ENCODE results near the gene DPCD.
A peak's percentile ranks its signal among the peaks of the same experiment; 100 is the strongest.
"Not testable (repeated sequence)": the region's sequence is repeated elsewhere in the genome, so short reads cannot be mapped to it uniquely, and the experiment has no call there.

The DPCD gene

DNA sequence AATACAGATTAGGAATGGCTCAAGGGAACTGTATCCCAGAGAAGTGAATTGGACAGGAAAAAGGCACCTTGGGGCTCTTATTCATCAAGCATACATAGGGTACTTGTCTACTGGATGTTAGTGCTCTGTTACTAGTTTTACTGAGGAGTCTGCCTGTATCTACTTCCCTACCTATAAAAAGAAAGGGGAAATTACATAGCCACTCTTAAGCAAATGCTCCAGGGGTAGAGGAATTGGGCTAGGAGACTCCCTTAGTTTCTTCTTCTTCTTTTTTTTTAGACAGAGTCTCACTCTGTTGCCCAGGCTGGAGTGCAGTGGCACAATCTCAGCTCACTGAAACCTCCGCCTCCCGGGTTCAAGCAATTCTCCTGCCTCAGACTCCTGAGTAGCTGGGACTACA is 5.2 kb downstream of the DPCD start:
- not testable (repeated sequence) for H3K4me1 Mint-ChIP-seq (ENCODE audit: low read depth); DNase-seq (ENCODE audit: low spot score); H3K36me3 Mint-ChIP-seq (ENCODE audit: low read depth); H3K27ac Mint-ChIP-seq; H3K4me3 Mint-ChIP-seq; H3K9me3 Mint-ChIP-seq; H3K27me3 Mint-ChIP-seq (ENCODE audit: low read depth)

DNA sequence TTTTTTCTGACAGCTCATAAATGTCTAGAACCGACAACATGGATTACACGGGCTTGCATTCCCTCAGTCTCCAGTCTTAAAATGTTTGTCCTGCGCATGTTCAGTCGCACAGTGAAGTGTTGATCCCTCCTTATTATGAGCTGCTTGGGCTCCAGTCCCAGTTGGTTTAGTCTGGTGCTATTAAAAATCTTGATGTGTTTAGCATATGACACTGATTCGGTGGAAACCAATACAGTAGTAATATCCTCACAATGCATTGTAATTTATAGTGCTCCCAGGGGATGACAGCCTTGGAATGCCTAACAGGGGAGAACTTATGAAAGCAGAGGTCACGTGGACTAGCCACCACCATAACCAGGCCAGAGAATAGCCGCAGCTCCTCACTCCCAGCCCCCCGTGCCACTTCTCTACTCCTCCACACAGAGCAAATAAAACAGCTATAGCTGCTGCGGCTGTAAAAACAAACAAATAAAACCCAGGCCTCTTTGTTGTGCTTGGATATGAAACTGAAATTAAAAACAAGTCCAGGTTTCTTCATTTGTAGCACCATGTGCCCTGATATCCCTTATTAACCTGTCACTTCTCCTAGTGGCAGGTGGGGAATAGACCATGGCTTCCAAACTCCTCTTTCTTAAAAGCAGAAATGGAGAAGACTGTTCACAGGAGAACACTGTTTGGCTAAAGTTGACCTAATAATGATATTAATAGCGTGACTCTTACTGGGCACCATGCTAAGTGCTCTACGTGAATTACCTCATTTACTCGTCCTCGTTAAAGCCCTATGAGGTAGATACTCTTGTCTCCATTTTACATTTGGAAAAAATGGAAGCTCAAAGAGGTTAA is 7.7 kb downstream of the DPCD start:
- no peak for DNase-seq (ENCODE audit: low spot score)
- H3K36me3 Mint-ChIP-seq (ENCODE audit: low read depth), result no peaks in the 10 kb centered on the region
- H3K4me1 Mint-ChIP-seq (ENCODE audit: low read depth), result no peaks in the 10 kb centered on the region
- no peak overlapping the region for H3K4me3 Mint-ChIP-seq
- H3K27me3 Mint-ChIP-seq (ENCODE audit: low read depth), result no peaks in the 10 kb centered on the region
- no peaks in the 10 kb centered on the region for H3K9me3 Mint-ChIP-seq
- no peak overlapping the region for H3K27ac Mint-ChIP-seq

DNA sequence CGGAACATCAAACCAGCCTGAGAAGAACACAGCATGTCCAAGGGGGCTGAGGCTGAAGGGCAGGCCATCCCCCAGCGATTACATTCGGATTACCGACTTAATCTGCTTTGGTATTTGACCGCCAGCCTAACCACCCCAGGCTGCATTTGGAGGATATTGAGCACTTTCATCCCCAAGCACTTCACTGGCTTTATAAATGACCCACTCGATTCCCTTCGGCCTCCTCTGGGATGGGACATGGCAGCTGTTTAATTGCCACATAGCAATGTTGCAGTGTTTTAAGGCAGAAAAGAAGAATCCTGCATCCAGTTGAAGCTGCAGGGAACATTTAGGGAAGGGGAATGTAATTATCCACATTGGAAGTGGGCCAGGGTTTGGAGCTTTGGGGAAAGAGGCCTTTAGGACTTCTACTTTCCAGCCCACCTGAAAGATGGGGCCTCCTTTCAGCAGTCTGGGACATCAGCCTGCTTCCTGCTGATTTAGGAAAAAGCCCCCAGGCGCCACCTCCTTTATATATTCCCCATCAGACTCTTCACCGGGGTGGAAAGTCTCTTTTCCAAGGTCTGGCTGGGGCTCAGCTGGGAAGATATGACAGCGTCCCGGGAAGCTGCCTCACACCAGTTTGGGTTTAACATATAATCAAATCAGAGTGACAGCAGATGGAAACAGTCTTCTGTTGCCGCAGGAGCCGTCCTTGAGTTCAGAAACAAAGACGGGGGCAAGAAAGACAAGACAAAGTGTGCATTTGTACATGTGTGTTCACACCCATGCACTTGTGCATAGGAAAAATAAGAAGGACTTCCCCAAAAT is 9.2 kb downstream of the DPCD start:
- H3K27ac Mint-ChIP-seq, result no peak overlapping the region
- no peaks in the 10 kb centered on the region for H3K36me3 Mint-ChIP-seq (ENCODE audit: low read depth)
- H3K9me3 Mint-ChIP-seq, result no peaks in the 10 kb centered on the region
- DNase-seq (ENCODE audit: low spot score), result no peak
- H3K27me3 Mint-ChIP-seq (ENCODE audit: low read depth), result no peaks in the 10 kb centered on the region
- H3K4me3 Mint-ChIP-seq, result no peak overlapping the region
- no peaks in the 10 kb centered on the region for H3K4me1 Mint-ChIP-seq (ENCODE audit: low read depth)

DNA sequence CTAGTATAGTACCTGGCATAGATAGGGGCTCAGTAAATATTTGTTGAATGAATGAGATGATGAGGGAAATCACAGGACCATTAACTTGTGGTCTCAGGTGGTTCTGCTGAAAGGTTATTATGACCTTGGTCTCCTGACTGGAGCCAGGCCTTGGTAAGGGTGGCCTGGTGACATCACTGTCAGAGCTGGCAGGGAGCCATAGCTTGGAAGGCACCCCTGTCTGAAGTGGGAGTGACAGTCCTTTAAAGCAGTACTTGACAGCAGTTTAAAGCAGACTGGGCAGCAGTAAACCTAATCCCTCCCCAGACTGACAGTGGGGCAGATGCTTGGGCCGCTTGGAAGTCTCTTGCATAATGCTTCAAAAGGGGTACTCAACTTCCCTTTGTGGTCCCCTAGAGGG is 13.4 kb downstream of the DPCD start:
- Mint-ChIP-seq H3K4me3 (no peak overlapping the region), H3K27ac (no peak overlapping the region), H3K36me3 (ENCODE audit: low read depth) (no peaks in the 10 kb centered on the region), H3K9me3 (no peaks in the 10 kb centered on the region), H3K4me1 (ENCODE audit: low read depth) (no peaks in the 10 kb centered on the region), H3K27me3 (ENCODE audit: low read depth) (no peaks in the 10 kb centered on the region)
- DNase-seq (ENCODE audit: low spot score), result no peak

DNA sequence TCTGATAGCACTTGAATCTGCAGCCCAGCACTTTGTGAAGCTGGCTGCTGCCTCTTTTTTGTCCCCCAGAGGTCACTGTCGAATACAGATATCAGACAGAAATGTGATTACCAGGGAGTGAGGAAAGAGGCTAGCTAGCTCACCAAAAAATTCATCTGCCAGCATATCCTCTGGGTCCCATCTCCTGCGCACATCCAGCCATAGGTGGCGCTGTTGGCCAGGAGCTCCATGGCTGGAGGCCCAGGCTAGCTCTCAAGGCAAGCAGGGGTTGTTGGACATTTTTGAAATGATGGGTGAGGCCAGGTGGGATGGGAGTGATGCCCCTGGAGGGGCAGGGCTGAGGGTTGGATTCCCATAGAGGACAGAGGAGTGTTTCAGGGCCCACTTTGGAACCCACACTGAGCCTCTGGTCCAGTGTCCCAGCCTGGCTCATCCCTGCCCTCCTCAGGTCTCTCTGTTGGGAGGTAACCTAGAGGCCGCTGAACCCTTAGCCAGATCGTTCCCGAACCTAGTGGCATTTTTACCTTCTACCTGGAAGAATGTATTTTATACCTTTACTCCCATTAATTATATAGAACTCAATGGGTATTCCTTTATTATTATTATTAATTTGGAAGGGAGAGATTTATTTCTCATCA is 14.8 kb downstream of the DPCD start:
- Mint-ChIP-seq H3K27me3 (ENCODE audit: low read depth) (no peaks in the 10 kb centered on the region), H3K4me1 (ENCODE audit: low read depth) (no peaks in the 10 kb centered on the region), H3K27ac (no peak overlapping the region), H3K9me3 (no peaks in the 10 kb centered on the region), H3K4me3 (no peak overlapping the region), H3K36me3 (ENCODE audit: low read depth) (peaks cover 3% of the 10 kb centered on the region)
- DNase-seq (ENCODE audit: low spot score), result peak; percentile 64

DNA sequence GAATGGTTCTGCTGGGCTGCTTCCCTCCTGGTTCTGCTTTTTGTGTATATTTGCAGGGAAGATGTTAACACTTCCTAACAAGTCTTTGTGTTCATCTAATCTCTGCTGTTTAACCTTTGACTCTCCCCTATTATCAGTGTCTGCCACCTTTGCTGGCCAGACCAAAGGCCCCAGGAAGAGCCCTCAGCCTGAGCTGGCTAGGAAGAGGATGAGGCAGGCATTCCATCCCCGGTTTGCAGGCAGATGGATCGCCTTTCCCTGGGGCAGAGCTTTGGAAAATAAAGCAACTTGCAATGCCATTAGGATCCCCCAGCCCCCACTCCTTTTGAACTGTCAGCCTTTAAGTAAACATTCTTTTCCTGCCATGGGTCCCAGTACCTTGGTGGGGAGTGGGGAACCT is 19.0 kb downstream of the DPCD start:
- DNase-seq (ENCODE audit: low spot score), result no peak
- Mint-ChIP-seq H3K27ac (no peak overlapping the region), H3K9me3 (no peaks in the 10 kb centered on the region), H3K27me3 (ENCODE audit: low read depth) (no peaks in the 10 kb centered on the region), H3K4me3 (no peak overlapping the region), H3K4me1 (ENCODE audit: low read depth) (peaks cover 4% of the 10 kb centered on the region), H3K36me3 (ENCODE audit: low read depth) (peaks cover 10% of the 10 kb centered on the region)

DNA sequence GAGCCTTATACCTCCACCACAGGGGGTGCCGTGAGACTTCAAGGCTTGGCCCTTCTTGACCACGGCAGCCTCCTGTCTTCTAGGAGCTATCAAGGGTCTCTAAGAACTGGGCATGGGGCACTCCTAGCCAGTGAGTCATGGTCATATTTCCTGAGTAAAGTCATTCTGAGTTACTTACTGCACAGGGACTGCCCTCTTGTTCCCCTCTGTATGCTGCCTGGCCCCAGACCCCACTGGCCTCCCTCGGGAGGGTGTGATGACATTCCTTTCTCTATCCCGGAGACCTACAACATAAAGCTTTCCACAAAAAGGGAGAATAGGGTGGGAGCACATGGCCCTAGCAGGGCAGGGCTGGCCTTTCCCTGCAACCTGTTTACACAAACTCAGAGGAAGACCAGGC is 21.4 kb downstream of the DPCD start:
- Mint-ChIP-seq H3K9me3 (no peaks in the 10 kb centered on the region), H3K27ac (no peak overlapping the region), H3K4me3 (no peak overlapping the region), H3K27me3 (ENCODE audit: low read depth) (no peaks in the 10 kb centered on the region), H3K36me3 (ENCODE audit: low read depth) (peaks cover 10% of the 10 kb centered on the region), H3K4me1 (ENCODE audit: low read depth) (peaks cover 4% of the 10 kb centered on the region)
- DNase-seq (ENCODE audit: low spot score), result no peak

DNA sequence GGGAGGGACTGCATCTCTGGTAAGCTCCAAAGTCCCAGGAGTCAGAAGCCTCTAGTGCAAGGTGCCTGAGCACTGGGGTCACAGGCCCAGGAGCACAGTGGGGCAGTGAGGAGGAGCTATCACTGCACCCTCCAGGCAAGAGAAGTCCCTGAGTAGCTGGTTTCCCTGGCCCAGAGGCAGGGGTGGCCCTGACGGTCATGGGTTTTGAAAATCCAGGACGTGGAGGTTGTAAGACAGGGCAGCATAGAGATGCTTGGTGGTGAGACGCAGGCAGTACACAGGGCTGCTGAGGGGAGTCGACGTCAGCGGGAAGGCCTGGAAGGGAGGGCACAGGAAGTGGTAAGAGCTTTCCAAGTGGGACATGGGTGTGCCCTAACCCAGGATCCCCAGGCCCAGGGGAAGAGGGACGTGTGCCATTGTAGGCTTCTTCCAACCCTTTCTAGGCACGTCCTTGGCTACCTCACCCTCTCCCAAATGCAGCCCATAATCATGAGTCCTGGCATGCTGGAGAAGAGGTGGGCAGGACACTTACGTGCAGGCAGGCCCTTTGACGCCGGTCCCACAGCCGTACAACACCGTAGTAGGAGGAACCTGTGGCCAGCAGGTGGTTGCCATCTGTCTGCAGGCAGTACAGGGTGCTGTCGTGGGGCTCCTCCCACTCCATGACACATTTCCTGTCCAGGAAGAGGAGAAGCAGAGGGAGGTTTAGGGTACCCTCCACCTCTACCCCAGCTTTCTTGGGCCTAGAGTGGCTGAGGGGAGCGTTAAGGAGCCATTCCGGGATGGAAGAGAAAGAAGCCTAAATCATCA is 23.2 kb downstream of the DPCD start:
- DNase-seq (ENCODE audit: low spot score), result no peak
- H3K4me1 Mint-ChIP-seq (ENCODE audit: low read depth), result peaks cover 4% of the 10 kb centered on the region
- H3K4me3 Mint-ChIP-seq, result no peak overlapping the region
- H3K36me3 Mint-ChIP-seq (ENCODE audit: low read depth), result peaks cover 10% of the 10 kb centered on the region
- peak overlapping the region; percentile 34 for H3K27ac Mint-ChIP-seq
- no peaks in the 10 kb centered on the region for H3K27me3 Mint-ChIP-seq (ENCODE audit: low read depth)
- H3K9me3 Mint-ChIP-seq, result no peaks in the 10 kb centered on the region

DNA sequence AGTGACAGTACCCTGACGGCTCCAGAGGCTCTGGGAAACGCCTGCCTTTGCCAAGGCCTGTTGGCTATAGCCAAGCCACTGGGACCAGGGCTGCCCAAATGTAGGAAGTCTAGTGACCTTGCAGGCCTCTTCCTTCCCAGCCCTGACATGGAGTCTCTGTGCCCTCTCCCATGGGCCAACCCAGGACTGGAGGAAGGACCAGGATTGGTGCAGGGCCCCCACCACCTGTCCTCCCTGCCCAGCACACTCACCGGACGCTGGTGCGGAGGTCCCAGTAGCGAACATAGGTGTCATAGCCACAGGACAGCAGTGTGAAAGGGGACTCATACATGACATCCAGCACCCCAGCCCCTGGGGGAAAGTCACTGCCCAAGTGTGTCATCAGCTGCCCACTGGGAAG is 24.0 kb downstream of the DPCD start:
- Mint-ChIP-seq H3K4me3 (no peak overlapping the region), H3K27ac (no peak overlapping the region), H3K9me3 (no peaks in the 10 kb centered on the region), H3K4me1 (ENCODE audit: low read depth) (peaks cover 4% of the 10 kb centered on the region), H3K36me3 (ENCODE audit: low read depth) (peaks cover 7% of the 10 kb centered on the region), H3K27me3 (ENCODE audit: low read depth) (no peaks in the 10 kb centered on the region)
- DNase-seq (ENCODE audit: low spot score), result no peak

DNA sequence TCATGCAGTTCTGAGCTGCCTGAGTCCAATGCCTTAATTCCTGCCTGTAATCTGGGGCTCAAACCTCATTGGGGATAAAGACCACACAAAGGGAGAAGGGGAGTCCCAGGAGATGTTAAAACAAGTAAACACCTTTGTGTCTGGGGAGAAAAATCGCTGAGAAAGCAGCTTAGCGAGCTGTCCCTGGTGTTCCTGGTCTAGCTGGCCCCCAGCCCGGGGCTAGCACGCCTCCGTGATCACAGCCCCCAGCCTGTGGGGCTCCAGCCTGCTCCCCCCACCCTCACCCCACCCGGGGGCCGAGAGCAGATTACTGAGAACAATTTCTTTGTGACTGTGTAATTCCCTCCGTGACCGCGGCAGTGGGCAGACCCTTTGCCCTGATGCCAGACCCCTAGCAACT is 24.8 kb downstream of the DPCD start:
- H3K27ac Mint-ChIP-seq, result no peak overlapping the region
- peaks cover 11% of the 10 kb centered on the region for H3K36me3 Mint-ChIP-seq (ENCODE audit: low read depth)
- no peak for DNase-seq (ENCODE audit: low spot score)
- no peak overlapping the region for H3K4me3 Mint-ChIP-seq
- H3K4me1 Mint-ChIP-seq (ENCODE audit: low read depth), result peaks cover 4% of the 10 kb centered on the region
- no peaks in the 10 kb centered on the region for H3K9me3 Mint-ChIP-seq
- H3K27me3 Mint-ChIP-seq (ENCODE audit: low read depth), result no peaks in the 10 kb centered on the region

DNA sequence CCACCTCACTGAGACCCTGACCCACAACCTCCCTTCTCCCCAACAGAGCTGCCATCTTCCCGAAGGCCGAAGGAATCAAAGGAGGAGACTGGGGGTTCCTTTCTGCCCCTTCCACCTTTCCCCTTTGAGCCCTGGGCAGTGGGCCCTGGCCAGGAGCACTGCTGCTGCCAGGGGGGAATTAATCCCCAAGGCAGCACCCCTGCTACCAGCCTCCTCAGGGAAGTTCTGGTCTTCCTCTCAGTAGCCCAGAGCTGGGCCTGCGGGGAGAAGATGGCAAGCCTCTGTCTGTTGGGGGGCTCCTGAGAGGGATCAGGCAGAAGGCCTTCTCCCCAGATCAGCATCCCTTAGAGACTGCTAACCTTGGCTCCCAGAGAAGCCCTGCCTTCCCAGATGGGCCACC is 25.5 kb downstream of the DPCD start:
- H3K4me3 Mint-ChIP-seq, result no peak overlapping the region
- H3K27ac Mint-ChIP-seq, result no peak overlapping the region
- H3K9me3 Mint-ChIP-seq, result no peaks in the 10 kb centered on the region

DNA sequence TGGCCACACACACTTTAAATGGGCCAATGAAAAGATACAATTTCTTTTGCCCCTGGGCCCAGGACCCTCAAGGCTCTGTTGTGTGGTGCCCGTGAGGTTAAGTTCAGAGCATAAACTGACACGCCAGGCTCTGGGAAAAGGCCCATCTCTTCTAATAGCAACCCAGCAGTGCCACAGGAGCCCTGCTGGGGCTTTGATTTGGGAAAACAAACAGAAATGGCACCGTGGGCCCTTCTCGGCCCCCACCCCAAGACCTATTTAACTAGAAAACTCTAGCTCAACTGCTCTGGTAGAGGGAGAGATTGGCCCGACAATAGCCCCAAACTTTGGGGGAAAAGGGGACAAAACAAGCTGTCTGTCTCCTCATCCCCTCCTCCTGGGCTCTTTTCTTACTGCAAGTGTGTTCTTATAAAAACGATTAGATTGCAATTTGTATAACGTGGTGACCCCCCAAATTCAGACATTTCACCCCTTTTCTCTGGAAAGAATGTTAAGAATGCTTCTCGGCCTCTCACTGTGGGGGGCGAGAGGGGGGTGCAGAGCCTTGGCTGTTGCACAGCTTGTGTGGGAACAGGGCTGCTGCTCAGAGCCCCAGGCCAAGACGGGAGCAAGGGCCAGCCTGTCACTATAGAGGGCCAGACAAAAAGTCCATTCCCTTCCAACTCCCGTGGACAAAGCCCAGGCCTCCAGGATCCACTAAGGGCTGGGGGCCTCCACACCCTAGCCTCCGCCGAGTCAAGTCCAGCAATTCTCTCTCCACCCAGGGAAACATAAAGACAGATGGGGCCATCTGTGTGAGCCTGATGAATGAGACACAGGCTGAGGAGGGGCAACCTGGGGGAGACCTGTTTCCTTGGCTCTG is 26.8 kb downstream of the DPCD start:
- Mint-ChIP-seq H3K36me3 (ENCODE audit: low read depth) (peaks cover 9% of the 10 kb centered on the region), H3K4me3 (no peak overlapping the region), H3K27me3 (ENCODE audit: low read depth) (no peaks in the 10 kb centered on the region), H3K27ac (no peak overlapping the region), H3K4me1 (ENCODE audit: low read depth) (peaks cover 4% of the 10 kb centered on the region), H3K9me3 (no peaks in the 10 kb centered on the region)
- no peak for DNase-seq (ENCODE audit: low spot score)

More for the DNA sequence above, 25.5 kb downstream of the DPCD start:
- H3K27me3 Mint-ChIP-seq (ENCODE audit: low read depth), result no peaks in the 10 kb centered on the region
- peaks cover 4% of the 10 kb centered on the region for H3K4me1 Mint-ChIP-seq (ENCODE audit: low read depth)
- H3K36me3 Mint-ChIP-seq (ENCODE audit: low read depth), result peaks cover 11% of the 10 kb centered on the region
- no peak for DNase-seq (ENCODE audit: low spot score)

All from T-helper 2 cell treated with Interferon-gamma antibody and Interleukin-4, amounts not matched to agents 5 μg/mL and 100 μg/mL, for 36 hours (primary cell).